AG04450 (cell line): ENCODE results near the gene TSSK6. TPM values are rescaled to one million over a fixed set of nuclear protein-coding genes. Genes with fewer than 3 reads are reported as not detected.

Source experiments
- CTCF ChIA-PET: fragments of 300-600, 350-600 bp; formaldehyde crosslinking; extraction: SDS; loops from one replicate; lab custom pipeline; 2022; ENCODE audit warnings: antibody characterized with exemption, inconsistent platforms; lab: Charles Lee
- POLR2A ChIA-PET: fragments of 350-600 bp; formaldehyde crosslinking; extraction: SDS; loops from one replicate; lab custom pipeline; 2021; ENCODE audit warnings: antibody characterized with exemption, inconsistent platforms; lab: Yijun Ruan, JAX
- DNase-seq: peaks from one replicate; pipeline ENCODE4 v3.0.0-alpha.2; 2011; ENCODE audit warnings: low read depth, low spot score
- H3K27ac ChIP-seq: one replicate; pipeline ENCODE4 v1.5.1; 2012; ENCODE audit warnings: low read depth, low read length, control low read depth
- H3K27me3 ChIP-seq: one replicate; pipeline ENCODE4 v1.6.0; 2012; ENCODE audit warnings: low read length; ENCODE audit not compliant: control insufficient read depth, insufficient read depth
- H3K4me3 ChIP-seq: 2 replicates; pipeline ENCODE4 v1.5.1; 2011; ENCODE audit warnings: mild to moderate bottlenecking, low read depth, low read length, control low read depth
- H3K9me3 ChIP-seq: 2 replicates; pipeline ENCODE4 v1.5.1; 2012; ENCODE audit warnings: low read length; ENCODE audit not compliant: control insufficient read depth, insufficient read depth
- CTCF ChIP-seq: IDR thresholded peaks from 2 replicates; pipeline ENCODE4 v1.5.1; 2011; ENCODE audit warnings: low read depth, low read length, control low read depth, inconsistent platforms
- polyA plus RNA-seq: library from polyadenylated mRNA; depleted of rRNA; stranded (reverse); fragments of >200 nt; gene quantifications from 2 replicates; pipeline ENCODE4 v1.2.3, GENCODE V29; 2011

Gene TSSK6
- polyA plus RNA-seq, 1 experiment = 1.0 TPM

DNA sequence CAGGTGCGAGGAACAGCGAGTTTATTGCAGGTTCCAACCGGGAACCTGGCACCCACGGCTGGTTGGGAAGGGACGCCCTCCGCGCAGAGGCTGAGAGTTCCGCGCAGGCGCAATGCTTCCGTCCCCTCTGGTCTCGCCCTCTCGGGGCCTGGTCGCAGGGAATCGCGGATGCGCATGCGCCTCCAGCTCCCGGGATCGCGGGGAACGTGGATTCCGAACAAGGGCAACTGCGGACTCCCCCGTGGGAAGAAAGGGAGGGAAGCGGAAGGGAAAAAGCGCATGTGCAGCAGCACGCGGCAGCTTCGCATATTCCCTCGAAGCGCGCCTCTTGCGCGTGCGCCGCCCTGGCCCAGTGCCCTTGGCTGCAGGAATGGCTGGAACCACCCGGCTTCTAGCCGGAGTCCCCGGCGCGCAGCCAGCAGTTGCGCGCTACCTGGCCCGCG lies 1.1 kb downstream of the TSSK6 start:
- Histone ChIP-seq H3K4me3 (no peak overlapping the region), H3K27me3 (no peaks in the 10 kb centered on the region), H3K27ac (no peak overlapping the region), H3K9me3 (peaks cover 21% of the 10 kb centered on the region)
- no peak for DNase-seq
- TF ChIP-seq CTCF = no peak
- CTCF ChIA-PET = no interaction called here
- POLR2A ChIA-PET = no interaction called here

DNA sequence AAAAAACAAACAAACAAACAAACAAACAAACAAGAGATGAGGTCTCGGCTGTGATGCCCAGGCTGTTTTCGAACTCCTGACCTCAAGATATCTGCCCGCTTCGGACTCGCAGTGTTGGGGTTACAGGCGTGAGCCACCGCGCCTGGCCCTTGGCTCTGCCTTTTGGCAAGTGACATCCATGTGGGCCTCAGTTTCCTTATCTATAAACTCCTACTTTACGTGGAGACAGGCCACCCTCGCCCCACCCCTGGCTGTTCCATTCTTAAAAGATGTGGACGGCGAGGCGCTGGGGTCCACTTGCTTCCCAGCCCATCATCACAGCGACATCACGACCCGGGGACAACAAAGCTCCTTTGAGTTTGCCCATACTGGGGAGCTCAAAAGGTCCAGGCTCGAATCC lies 1.7 kb downstream of the TSSK6 start:
- TF ChIP-seq CTCF = no peak
- no peak for DNase-seq

GRCh38 chr19:19510432-19510831 lies 4.9 kb downstream of the TSSK6 start:
- no peaks in the 10 kb centered on the region for H3K27me3 ChIP-seq
- H3K9me3 ChIP-seq = peaks cover 20% of the 10 kb centered on the region
- H3K27ac ChIP-seq = no peak overlapping the region
- TF ChIP-seq CTCF = no peak
- no peak overlapping the region for H3K4me3 ChIP-seq
- CTCF ChIA-PET = interaction anchor here (1.4 kb wide), 1 partner anchor 19 kb away, joined by 3 read pairs; no protein-coding TSS in a partner anchor
- DNase-seq = no peak
- POLR2A ChIA-PET = no interaction called here

More for the DNA sequence above, 1.7 kb downstream of the TSSK6 start:
- no peak overlapping the region for H3K4me3 ChIP-seq
- no peaks in the 10 kb centered on the region for H3K27me3 ChIP-seq
- H3K27ac ChIP-seq = no peak overlapping the region
- ChIA-PET CTCF (no interaction called here), POLR2A (no interaction called here)
- peaks cover 21% of the 10 kb centered on the region for H3K9me3 ChIP-seq

GRCh38 chr19:19508217-19508616 lies 7.1 kb downstream of the TSSK6 start:
- no peaks in the 10 kb centered on the region; the same call in 1 of the 2 replicates for H3K9me3 ChIP-seq
- no peaks in the 10 kb centered on the region for H3K27me3 ChIP-seq
- no peak overlapping the region for H3K27ac ChIP-seq
- DNase-seq = no peak
- TF ChIP-seq CTCF = no peak
- CTCF ChIA-PET = interaction anchor here (0.9 kb wide), 1 partner anchor 18 kb away, joined by 3 read pairs; no protein-coding TSS in a partner anchor
- no peak overlapping the region for H3K4me3 ChIP-seq
- POLR2A ChIA-PET = no interaction called here

DNA sequence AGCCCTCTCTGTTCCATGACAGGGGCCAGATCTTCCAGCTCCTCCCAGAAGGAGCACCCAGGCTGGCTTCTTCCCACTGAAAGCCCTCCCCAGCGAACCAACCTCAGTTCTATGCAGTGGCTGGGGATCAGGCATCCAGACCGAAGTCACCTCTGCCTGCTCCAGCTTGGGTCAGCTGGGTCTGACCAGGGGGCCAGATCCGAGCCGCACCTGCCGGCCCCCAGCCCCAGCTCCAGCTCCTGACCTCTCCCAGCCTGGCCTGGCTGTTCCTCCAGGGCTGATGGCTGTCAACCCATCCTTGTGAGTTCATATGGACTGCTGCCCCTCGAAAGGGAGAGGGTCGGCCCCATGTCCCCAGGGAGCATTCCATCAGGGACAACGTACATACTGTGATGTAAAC lies 8.0 kb downstream of the TSSK6 start:
- POLR2A ChIA-PET = no interaction called here
- DNase-seq = no peak
- no peak overlapping the region for H3K4me3 ChIP-seq
- TF ChIP-seq CTCF = no peak
- no peaks in the 10 kb centered on the region for H3K27me3 ChIP-seq
- CTCF ChIA-PET = no interaction called here
- no peak overlapping the region for H3K27ac ChIP-seq
- H3K9me3 ChIP-seq = no peaks in the 10 kb centered on the region; the same call in 1 of the 2 replicates
